GM10248 (cell line): ENCODE data around the gene RAB7B.

Source experiments
- CTCF ChIA-PET: fragments of 300-600 bp; sonication (Branson Sonifier 250); formaldehyde crosslinking; extraction: SDS; loops from one replicate; lab custom pipeline; 2021; ENCODE audit warnings: antibody characterized with exemption; lab: Yijun Ruan, JAX
- POLR2A ChIA-PET: fragments of 350-650 bp; sonication (Branson Sonifier 250); formaldehyde crosslinking; extraction: SDS; loops from one replicate; lab custom pipeline; 2020; ENCODE audit warnings: antibody characterized with exemption; lab: Yijun Ruan, JAX
- DNase-seq: peaks from one replicate; pipeline ENCODE4 v3.0.0; 2012; ENCODE audit errors: extremely low spot score
- CTCF ChIP-seq: IDR thresholded peaks from 2 replicates; pipeline ENCODE4 v1.5.1; 2012; ENCODE audit warnings: mild to moderate bottlenecking, low read depth; ENCODE audit errors: extremely low read depth, missing control alignments, control extremely low read depth

RAB7B gene

GRCh38 chr1:205943245-205943644, 60.0 kb downstream of the RAB7B start, which contains the start of gene SLC26A9:
Gene SLC26A9, minus strand, starts transcription at chr1:205943456. Its CDS starts 7,636 bp downstream, at chr1:205935820.
- DNase-seq, result no peak
- ChIA-PET POLR2A (no interaction called here), CTCF (interaction anchor here (2.0 kb wide), 2 partner anchors 24 to 34 kb away, joined by 8 to 9 read pairs; no protein-coding TSS in a partner anchor)
- TF ChIP-seq CTCF, result no peak

- no peak for DNase-seq
- ChIA-PET CTCF (interaction anchor here (2.0 kb wide), 2 partner anchors 24 to 35 kb away, joined by 8 to 9 read pairs; no protein-coding TSS in a partner anchor), POLR2A (no interaction called here)
- no peak for TF ChIP-seq CTCF
Observed at GRCh38 chr1:205942631-205943159, 60.5 kb downstream of the RAB7B start.

GRCh38 chr1:205940710-205941109, 62.5 kb downstream of the RAB7B start:
- ChIA-PET CTCF (interaction anchor here (1.6 to 1.8 kb wide), 2 partner anchors 11 to 19 kb away, joined by 3 to 4 read pairs; no protein-coding TSS in a partner anchor), POLR2A (interaction anchor here (0.7 kb wide), 1 partner anchor 418 kb away, joined by 3 read pairs; no protein-coding TSS in a partner anchor)
- DNase-seq, result no peak
- TF ChIP-seq CTCF, result no peak

GRCh38 chr1:205939690-205940330, 63.4 kb downstream of the RAB7B start:
- CTCF ChIA-PET, result interaction anchor here (1.2 to 1.8 kb wide), 3 partner anchors 11 to 38 kb away, joined by 3 to 4 read pairs (median 4); no protein-coding TSS in a partner anchor
- POLR2A ChIA-PET, result no interaction called here
- no peak for DNase-seq
- no peak for TF ChIP-seq CTCF

GRCh38 chr1:205938682-205939081, 64.5 kb downstream of the RAB7B start:
- DNase-seq, result no peak
- CTCF ChIA-PET, result interaction anchor here (1.2 kb wide), 1 partner anchor 39 kb away, joined by 4 read pairs; no protein-coding TSS in a partner anchor
- no peak for TF ChIP-seq CTCF
- POLR2A ChIA-PET, result no interaction called here

- TF ChIP-seq CTCF, result no peak
- no peak for DNase-seq
- ChIA-PET POLR2A (no interaction called here), CTCF (interaction anchor here (1.7 kb wide), 1 partner anchor 40 kb away, joined by 4 read pairs; no protein-coding TSS in a partner anchor)
Observed at GRCh38 chr1:205936846-205937586, 66.2 kb downstream of the RAB7B start.
